CD14-positive monocyte (primary cell): Measurements from ENCODE around the gene FANCC. TPM values are rescaled to one million over a fixed set of nuclear protein-coding genes. Genes with fewer than 3 reads are reported as not detected.

ENCODE experiments used
- DNase-seq, 3 donors: peaks; one replicate each; pipeline ENCODE4 v3.0.0-alpha.2; 2011 to 2022
- H2AFZ ChIP-seq: 2 replicates; pipeline ENCODE4 v1.6.0; 2012; ENCODE audit warnings: mild to moderate bottlenecking, low read depth, low read length, inconsistent platforms; ENCODE audit not compliant: insufficient read depth, poor library complexity, severe bottlenecking
- H3K27ac ChIP-seq, 2 donors: 1 replicate in 1 of 2; 2 replicates in 1 of 2; pipeline ENCODE4 v1.5.1; 2012 to 2013; ENCODE audit warnings: low read length in 2 of 2, control low read depth in 1 of 2, inconsistent platforms in 1 of 2, low read depth in 1 of 2, mild to moderate bottlenecking in 1 of 2
- H3K27me3 ChIP-seq, 2 donors: one replicate each; pipeline versions ENCODE4 v1.6.0 to v1.6.1; 2011 to 2013; ENCODE audit warnings: low read length in 2 of 2; ENCODE audit not compliant: control insufficient read depth in 2 of 2, insufficient read depth in 2 of 2
- H3K36me3 ChIP-seq, 2 donors: replicated peaks in 1 of 2; 1 replicate in 1 of 2; 2 replicates in 1 of 2; pipeline versions ENCODE4 v1.5.1 to v1.6.1; 2012 to 2013; ENCODE audit warnings: low read length in 2 of 2, control low read depth in 1 of 2, inconsistent platforms in 1 of 2, mild to moderate bottlenecking in 1 of 2; ENCODE audit not compliant: insufficient read depth in 2 of 2, control insufficient read depth in 1 of 2
- H3K4me1 ChIP-seq, 2 donors: 1 replicate in 1 of 2; 2 replicates in 1 of 2; pipeline versions ENCODE4 v1.5.1 to v1.6.1; 2012 to 2013; ENCODE audit warnings: low read length in 2 of 2, control low read depth in 1 of 2, inconsistent platforms in 1 of 2, mild to moderate bottlenecking in 1 of 2, moderate library complexity in 1 of 2; ENCODE audit not compliant: insufficient read depth in 2 of 2, control insufficient read depth in 1 of 2
- H3K4me2 ChIP-seq: replicated peaks from 2 replicates; pipeline ENCODE3; 2012; ENCODE audit warnings: low read length, moderate library complexity, mild to moderate bottlenecking; ENCODE audit not compliant: poor library complexity, severe bottlenecking; ENCODE audit errors: extremely low read depth
- H3K4me3 ChIP-seq, 3 experiments: fragments of 200-600 bp in 1 of 3; sonication (generic) in 1 of 3; replicated peaks in 1 of 3; 1 replicate in 2 of 3; 2 replicates in 1 of 3; pipeline ENCODE4 v1.5.1; 2011 to 2013; ENCODE audit warnings: low read length in 3 of 3, mild to moderate bottlenecking in 3 of 3, control low read depth in 2 of 3, low read depth in 2 of 3, inconsistent platforms in 1 of 3, moderate library complexity in 1 of 3
- H3K79me2 ChIP-seq: 2 replicates; pipeline ENCODE4 v1.6.0; 2012; ENCODE audit warnings: mild to moderate bottlenecking, control low read depth, inconsistent platforms, low read length, moderate library complexity; ENCODE audit not compliant: insufficient read depth
- H3K9ac ChIP-seq: 2 replicates; pipeline ENCODE4 v1.6.0; 2017; ENCODE audit warnings: low read length, mild to moderate bottlenecking; ENCODE audit not compliant: insufficient read depth, poor library complexity, severe bottlenecking
- H3K9me3 ChIP-seq, 2 donors: replicated peaks in 1 of 2; 1 replicate in 1 of 2; 2 replicates in 1 of 2; pipeline versions ENCODE4 v1.5.1 to v1.6.1; 2012 to 2013; ENCODE audit warnings: low read length in 2 of 2, control low read depth in 1 of 2; ENCODE audit not compliant: control insufficient read depth in 1 of 2, insufficient read depth in 1 of 2
- H4K20me1 ChIP-seq: 2 replicates; pipeline ENCODE4 v1.6.0; 2012; ENCODE audit warnings: mild to moderate bottlenecking, low read length, control low read depth, moderate library complexity; ENCODE audit not compliant: insufficient read depth
- H3K27ac Mint-ChIP-seq, 7 donors: one replicate each; pipeline ENCODE4 v1.8.0; 2020; ENCODE audit warnings: mild to moderate bottlenecking in 7 of 7, mixed read lengths in 7 of 7, moderate library complexity in 6 of 7, inconsistent platforms in 2 of 7
- H3K27me3 Mint-ChIP-seq, 3 donors: one replicate each; pipeline ENCODE4 v1.8.0; 2021 to 2022; ENCODE audit warnings: low read depth in 3 of 3, mild to moderate bottlenecking in 3 of 3, mixed read lengths in 3 of 3, moderate library complexity in 3 of 3, inconsistent platforms in 1 of 3
- H3K36me3 Mint-ChIP-seq, 2 donors: one replicate each; pipeline ENCODE4 v1.8.0; 2020; ENCODE audit warnings: mixed read lengths in 2 of 2, inconsistent platforms in 1 of 2, mild to moderate bottlenecking in 1 of 2
- H3K4me1 Mint-ChIP-seq: one replicate; pipeline ENCODE4 v1.8.0; 2020; ENCODE audit warnings: mild to moderate bottlenecking, mixed read lengths
- H3K4me3 Mint-ChIP-seq, 2 donors: one replicate each; pipeline ENCODE4 v1.8.0; 2020; ENCODE audit warnings: mild to moderate bottlenecking in 2 of 2, mixed read lengths in 2 of 2, moderate library complexity in 1 of 2
- H3K9me3 Mint-ChIP-seq, 7 donors: one replicate each; pipeline ENCODE4 v1.8.0; 2020 to 2022; ENCODE audit warnings: mixed read lengths in 7 of 7, mild to moderate bottlenecking in 6 of 7, moderate library complexity in 6 of 7, inconsistent platforms in 2 of 7
- CTCF ChIP-seq: fragments of 200-600 bp; IDR thresholded peaks from one replicate; pipeline ENCODE4 v1.8.0; 2022; ENCODE audit warnings: antibody characterized with exemption, mild to moderate bottlenecking
- WGBS: methylation state at CpG from one replicate; pipeline ENCODE4 v1.1.5; 2013; ENCODE audit warnings: missing lambda C conversion rate; ENCODE audit not compliant: insufficient coverage; 5-methylcytosine and 5-hydroxymethylcytosine counted together
- intact Hi-C, 2 donors: fragments of 100-400 bp; cut with micrococcal nuclease; formaldehyde crosslinking; loops; one replicate each; pipeline versions ENCODE4 v1.15.0 to v1.15.1; 2023
- polyA plus RNA-seq, 3 donors: library from polyadenylated mRNA; depleted of rRNA in 1 of 3; unstranded in 2 of 3; stranded (reverse) in 1 of 3; fragments of 300-500 nt in 2 of 3; fragments of >200 nt in 1 of 3; fragmentation: Illumina TruSeq in 2 of 3; gene quantifications; 1 replicate in 2 of 3; 2 replicates in 1 of 3; pipeline ENCODE4 v1.2.3, GENCODE V29; 2012 to 2021

The FANCC gene
- polyA plus RNA-seq, 3 donors, result 1.2 to 2.2 (median 1.5) TPM

DNA sequence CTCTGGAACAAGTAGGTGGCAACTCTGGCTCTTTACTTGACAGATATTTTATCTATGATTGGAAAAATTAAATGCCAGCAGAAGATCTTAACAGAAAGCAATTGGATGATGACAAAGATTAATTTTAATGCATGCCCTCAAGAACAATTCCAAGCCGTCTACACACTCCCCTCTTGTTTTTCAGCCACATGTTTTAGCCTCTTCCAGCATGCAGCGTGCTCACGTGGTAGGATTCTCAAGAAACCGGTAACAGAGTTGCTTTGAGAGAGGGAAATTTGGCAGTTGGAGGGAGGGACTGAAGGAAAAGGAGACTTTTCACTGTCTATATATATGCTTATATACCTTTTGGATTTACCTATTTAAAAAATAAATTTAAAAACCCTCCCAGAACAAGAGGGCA is 48.3 kb upstream of the FANCC start:
- no peaks in the 10 kb centered on the region for H3K9me3 ChIP-seq
- no peak overlapping the region for H3K9ac ChIP-seq
- H3K36me3 ChIP-seq, result no peaks in the 10 kb centered on the region
- H3K27ac ChIP-seq, result no peak overlapping the region
- no peak for TF ChIP-seq CTCF
- peaks cover 3 to 33% of the 10 kb centered on the region in 2 donors for H3K27me3 ChIP-seq
- WGBS, result no CpG with 5 or more reads among the region's 4 CpGs
- H3K36me3 Mint-ChIP-seq, result no peaks in the 10 kb centered on the region
- intact Hi-C loops, result no loop called here
- peaks cover 0 to 4% (median 0%) of the 10 kb centered on the region in 7 donors for H3K9me3 Mint-ChIP-seq
- no peaks in the 10 kb centered on the region for H3K4me1 Mint-ChIP-seq
- H2AFZ ChIP-seq, result no peak overlapping the region
- no peaks in the 10 kb centered on the region for H3K79me2 ChIP-seq
- no peak overlapping the region for H3K4me2 ChIP-seq
- H3K4me3 Mint-ChIP-seq, result no peak overlapping the region
- no peak overlapping the region for H3K4me3 ChIP-seq
- no peak for DNase-seq
- H3K27ac Mint-ChIP-seq, result no peak overlapping the region
- no peaks in the 10 kb centered on the region for H4K20me1 ChIP-seq
- no peaks in the 10 kb centered on the region for H3K4me1 ChIP-seq
- H3K27me3 Mint-ChIP-seq, result peaks cover 19 to 40% (median 26%) of the 10 kb centered on the region in 3 donors

GRCh38 chr9:95363051-95363841 is 45.7 kb upstream of the FANCC start:
- no peak overlapping the region for H3K27ac ChIP-seq
- no peak overlapping the region for H3K27ac Mint-ChIP-seq

More at GRCh38 chr9:95363051-95363841, 45.7 kb upstream of the FANCC start:
- no peaks in the 10 kb centered on the region for H3K36me3 ChIP-seq
- H3K27me3 ChIP-seq, result peaks cover 3 to 31% of the 10 kb centered on the region in 2 donors
- H3K4me1 Mint-ChIP-seq, result no peaks in the 10 kb centered on the region
- no peak for DNase-seq
- no peak overlapping the region for H3K4me3 Mint-ChIP-seq
- H3K9me3 Mint-ChIP-seq, result no peaks in the 10 kb centered on the region
- H3K4me1 ChIP-seq, result no peaks in the 10 kb centered on the region
- intact Hi-C loops, result no loop called here
- no peak overlapping the region for H3K9ac ChIP-seq
- no peak overlapping the region for H3K4me3 ChIP-seq
- no peaks in the 10 kb centered on the region for H3K79me2 ChIP-seq
- H3K36me3 Mint-ChIP-seq, result no peaks in the 10 kb centered on the region
- WGBS, result 87% methylated on average over 7 of the region's 12 CpGs
- no peak for TF ChIP-seq CTCF
- H2AFZ ChIP-seq, result no peak overlapping the region
- H3K4me2 ChIP-seq, result no peak overlapping the region
- peaks cover 12 to 27% (median 17%) of the 10 kb centered on the region in 3 donors for H3K27me3 Mint-ChIP-seq
- no peaks in the 10 kb centered on the region for H4K20me1 ChIP-seq
- H3K9me3 ChIP-seq, result no peaks in the 10 kb centered on the region
